ENCODE data around the gene ARPP21.

The ARPP21 gene

DNA sequence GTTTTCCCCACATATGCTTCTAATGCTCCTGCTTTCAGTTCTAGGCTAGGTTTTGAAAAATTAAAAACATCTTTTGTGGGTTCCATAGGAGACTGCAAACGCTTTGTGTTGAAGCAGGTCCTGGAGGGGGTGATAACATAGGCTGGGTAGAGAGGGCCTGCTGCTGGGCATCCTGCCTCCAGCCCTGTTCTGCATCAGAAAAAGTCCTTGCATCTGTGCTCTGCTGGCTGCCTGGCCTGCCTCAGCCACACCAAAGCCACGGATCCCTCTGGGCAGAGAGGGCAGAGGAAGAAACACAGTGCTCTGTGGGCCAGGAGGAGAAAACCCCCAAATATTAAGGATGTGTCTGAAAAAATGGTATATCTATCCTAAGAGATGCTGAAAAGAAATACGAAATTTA, 3.9 kb upstream of the ARPP21 start:
- Histone ChIP-seq H3K9me2 (replicated peaks; ENCODE audit: control insufficient read depth, low read length) (no peaks in the 10 kb centered on the region), H3K4me3 (ENCODE audit: low read length) (no peak overlapping the region), H3K79me2 (ENCODE audit: control insufficient read depth, low read length) (no peaks in the 10 kb centered on the region), H3F3A (ENCODE audit: control insufficient read depth, insufficient read depth) (no peaks in the 10 kb centered on the region), H3K27me3 (ENCODE audit: control insufficient read depth, low read length) (no peaks in the 10 kb centered on the region), H3K27ac (ENCODE audit: low read depth, low read length) (no peak overlapping the region), H3K9me3 (ENCODE audit: control insufficient read depth, insufficient read depth, low read length) (peaks cover 6% of the 10 kb centered on the region; the same call in 1 of the 2 replicates), H3K4me1 (ENCODE audit: control insufficient read depth, low read length) (no peaks in the 10 kb centered on the region), H3K36me3 (ENCODE audit: control insufficient read depth, low read length) (no peaks in the 10 kb centered on the region), H4K20me1 (ENCODE audit: control insufficient read depth, insufficient read depth, low read depth, low read length) (no peaks in the 10 kb centered on the region), H3K4me2 (ENCODE audit: low read length) (no peak overlapping the region)
- TF ChIP-seq EZH2phosphoT487 (IDR thresholded peaks at IDR 0.05; ENCODE audit: borderline replicate concordance, low read length), result no peak
- TF ChIP-seq, protein P1, sequence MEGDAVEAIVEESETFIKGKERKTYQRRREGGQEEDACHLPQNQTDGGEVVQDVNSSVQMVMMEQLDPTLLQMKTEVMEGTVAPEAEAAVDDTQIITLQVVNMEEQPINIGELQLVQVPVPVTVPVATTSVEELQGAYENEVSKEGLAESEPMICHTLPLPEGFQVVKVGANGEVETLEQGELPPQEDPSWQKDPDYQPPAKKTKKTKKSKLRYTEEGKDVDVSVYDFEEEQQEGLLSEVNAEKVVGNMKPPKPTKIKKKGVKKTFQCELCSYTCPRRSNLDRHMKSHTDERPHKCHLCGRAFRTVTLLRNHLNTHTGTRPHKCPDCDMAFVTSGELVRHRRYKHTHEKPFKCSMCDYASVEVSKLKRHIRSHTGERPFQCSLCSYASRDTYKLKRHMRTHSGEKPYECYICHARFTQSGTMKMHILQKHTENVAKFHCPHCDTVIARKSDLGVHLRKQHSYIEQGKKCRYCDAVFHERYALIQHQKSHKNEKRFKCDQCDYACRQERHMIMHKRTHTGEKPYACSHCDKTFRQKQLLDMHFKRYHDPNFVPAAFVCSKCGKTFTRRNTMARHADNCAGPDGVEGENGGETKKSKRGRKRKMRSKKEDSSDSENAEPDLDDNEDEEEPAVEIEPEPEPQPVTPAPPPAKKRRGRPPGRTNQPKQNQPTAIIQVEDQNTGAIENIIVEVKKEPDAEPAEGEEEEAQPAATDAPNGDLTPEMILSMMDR (IDR thresholded peaks at IDR 0.05; ENCODE audit: low read depth, low read length, poor library complexity, severe bottlenecking), result no peak

DNA sequence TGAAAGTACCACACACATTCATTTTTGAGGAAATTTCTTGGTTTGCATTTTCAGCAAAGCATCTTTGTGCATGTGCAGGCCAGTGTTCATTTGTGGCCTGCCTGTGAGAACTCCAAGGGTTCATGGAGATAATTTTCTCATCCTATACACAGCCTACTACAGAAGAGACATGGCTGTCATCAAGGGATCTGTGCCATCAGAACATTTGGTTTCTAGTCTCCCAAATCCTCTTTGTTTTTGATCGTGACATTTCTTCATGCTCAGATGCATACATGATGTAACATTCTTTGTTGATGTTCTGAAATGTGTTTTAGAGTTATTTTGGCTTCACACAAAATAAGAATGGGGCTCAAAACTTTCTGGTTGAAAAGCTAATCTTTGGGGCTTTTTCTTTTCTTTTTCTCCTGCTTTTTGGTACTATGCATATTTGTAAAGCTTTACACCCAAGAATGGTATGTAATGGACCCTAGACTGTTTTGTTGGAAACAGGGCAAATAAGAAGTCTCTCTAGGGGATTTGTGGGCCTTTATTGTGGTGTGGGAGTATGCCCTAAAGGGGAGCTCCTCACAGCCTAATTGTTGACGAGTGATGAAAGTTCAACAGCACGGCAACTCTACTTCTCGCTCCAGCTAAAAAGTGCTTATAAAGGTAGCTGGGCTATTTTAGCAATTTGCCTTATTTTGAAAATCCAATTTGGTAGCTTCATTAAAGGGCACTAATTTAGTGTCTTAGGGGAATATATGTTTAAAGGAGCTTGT, 3.2 kb upstream of the ARPP21 start:
- no peak overlapping the region for H3K4me3 ChIP-seq (ENCODE audit: low read length)
- no peaks in the 10 kb centered on the region for H3K27me3 ChIP-seq (ENCODE audit: control insufficient read depth, low read length)
- no peak overlapping the region for H3K4me2 ChIP-seq (ENCODE audit: low read length)
- H4K20me1 ChIP-seq (ENCODE audit: control insufficient read depth, insufficient read depth, low read depth, low read length), result no peaks in the 10 kb centered on the region
- H3K9me2 ChIP-seq (replicated peaks; ENCODE audit: control insufficient read depth, low read length), result no peaks in the 10 kb centered on the region
- H3K9me3 ChIP-seq (ENCODE audit: control insufficient read depth, insufficient read depth, low read length), result peaks cover 6% of the 10 kb centered on the region; the same call in 1 of the 2 replicates
- H3K36me3 ChIP-seq (ENCODE audit: control insufficient read depth, low read length), result no peaks in the 10 kb centered on the region
- no peaks in the 10 kb centered on the region for H3K4me1 ChIP-seq (ENCODE audit: control insufficient read depth, low read length)
- H3K27ac ChIP-seq (ENCODE audit: low read depth, low read length), result no peak overlapping the region
- TF ChIP-seq, protein P1 (IDR thresholded peaks at IDR 0.05; ENCODE audit: low read depth, low read length, poor library complexity, severe bottlenecking), result no peak
- TF ChIP-seq EZH2phosphoT487 (IDR thresholded peaks at IDR 0.05; ENCODE audit: borderline replicate concordance, low read length), result no peak
- no peaks in the 10 kb centered on the region for H3K79me2 ChIP-seq (ENCODE audit: control insufficient read depth, low read length)
- no peaks in the 10 kb centered on the region for H3F3A ChIP-seq (ENCODE audit: control insufficient read depth, insufficient read depth)

- no peak overlapping the region for H3K4me3 ChIP-seq (ENCODE audit: low read length)
- H3K4me2 ChIP-seq (ENCODE audit: low read length), result no peak overlapping the region
- no peak overlapping the region for H3K27ac ChIP-seq (ENCODE audit: low read depth, low read length)
- no peaks in the 10 kb centered on the region for H3K9me2 ChIP-seq (replicated peaks; ENCODE audit: control insufficient read depth, low read length)
- peaks cover 3% of the 10 kb centered on the region for H3K4me1 ChIP-seq (ENCODE audit: control insufficient read depth, low read length)
- no peaks in the 10 kb centered on the region for H4K20me1 ChIP-seq (ENCODE audit: control insufficient read depth, insufficient read depth, low read depth, low read length)
- no peak for TF ChIP-seq EZH2phosphoT487 (IDR thresholded peaks at IDR 0.05; ENCODE audit: borderline replicate concordance, low read length)
- TF ChIP-seq, protein P1 (IDR thresholded peaks at IDR 0.05; ENCODE audit: low read depth, low read length, poor library complexity, severe bottlenecking), result no peak
- peaks cover 6% of the 10 kb centered on the region; the same call in 1 of the 2 replicates for H3K9me3 ChIP-seq (ENCODE audit: control insufficient read depth, insufficient read depth, low read length)
- H3K27me3 ChIP-seq (ENCODE audit: control insufficient read depth, low read length), result no peaks in the 10 kb centered on the region
- no peaks in the 10 kb centered on the region for H3K36me3 ChIP-seq (ENCODE audit: control insufficient read depth, low read length)
- H3F3A ChIP-seq (ENCODE audit: control insufficient read depth, insufficient read depth), result no peaks in the 10 kb centered on the region
- H3K79me2 ChIP-seq (ENCODE audit: control insufficient read depth, low read length), result no peaks in the 10 kb centered on the region
Observed at GRCh38 chr3:35638251-35638979, 910 bp upstream of the ARPP21 start.

All from DOHH2 (cell line).